GM19328 (cell line): ENCODE results near the gene KRTAP10-3.
"Not testable (repeated sequence)": the region's sequence is repeated elsewhere in the genome, so short reads cannot be mapped to it uniquely, and the experiment has no call there.

ENCODE experiments used
- ATAC-seq: cut with Tn5 transposase; IDR thresholded peaks from one replicate; pipeline ENCODE4 v1.9.1; 2021; ENCODE audit warnings: mild to moderate bottlenecking, moderate library complexity; ENCODE audit not compliant: unreplicated experiment

KRTAP10-3 gene

GRCh38 chr21:44572959-44573583, 14.5 kb upstream of the KRTAP10-3 start:
- no peak for ATAC-seq

GRCh38 chr21:44571844-44572782, 13.5 kb upstream of the KRTAP10-3 start:
- ATAC-seq = no peak

- ATAC-seq = no peak
These were observed 12.7 kb upstream of the KRTAP10-3 start for GRCh38 chr21:44571296-44571695.

- ATAC-seq = no peak
These were observed 11.4 kb upstream of the KRTAP10-3 start for GRCh38 chr21:44569861-44570517.

GRCh38 chr21:44568667-44569556, 10.3 kb upstream of the KRTAP10-3 start:
- ATAC-seq = no peak

- ATAC-seq = no peak
These were observed 9.7 kb upstream of the KRTAP10-3 start for GRCh38 chr21:44568261-44568660.

- ATAC-seq = no peak
These were observed 9.0 kb upstream of the KRTAP10-3 start for GRCh38 chr21:44567481-44568171.

- no peak for ATAC-seq
These were observed 7.8 kb upstream of the KRTAP10-3 start for GRCh38 chr21:44566403-44566802.

- ATAC-seq = no peak
These were observed 6.4 kb upstream of the KRTAP10-3 start for GRCh38 chr21:44564886-44565598.

GRCh38 chr21:44564099-44564498, 5.5 kb upstream of the KRTAP10-3 start:
- no peak for ATAC-seq

GRCh38 chr21:44558329-44558675, 293 bp downstream of the KRTAP10-3 start:
- ATAC-seq = not testable (repeated sequence)

GRCh38 chr21:44557491-44558328, 885 bp downstream of the KRTAP10-3 start:
- ATAC-seq = no peak

- ATAC-seq = no peak
These were observed 1.7 kb downstream of the KRTAP10-3 start for GRCh38 chr21:44556879-44557278.

GRCh38 chr21:44555200-44555875, 3.3 kb downstream of the KRTAP10-3 start:
- no peak for ATAC-seq

GRCh38 chr21:44552681-44553080, 5.9 kb downstream of the KRTAP10-3 start:
- ATAC-seq = no peak

- ATAC-seq = no peak
These were observed 6.5 kb downstream of the KRTAP10-3 start for GRCh38 chr21:44552136-44552535.

GRCh38 chr21:44551340-44551961, 7.1 kb downstream of the KRTAP10-3 start, which contains the start of gene KRTAP10-2:
KRTAP10-2 (minus strand) TSS chr21:44551505; CDS start chr21:44551458, 47 bp downstream.
- ATAC-seq = no peak
